GM13976 (cell line): ENCODE data around the gene BNIP3.

ENCODE experiments used
- DNase-seq: peaks from one replicate; pipeline ENCODE4 v3.0.0; 2012; ENCODE audit warnings: low spot score
- CTCF ChIP-seq: IDR thresholded peaks from 2 replicates; pipeline ENCODE4 v1.5.1; 2012; ENCODE audit warnings: borderline replicate concordance, mild to moderate bottlenecking; ENCODE audit not compliant: insufficient read depth; ENCODE audit errors: extremely low read depth, missing control alignments, control extremely low read depth
- in situ Hi-C: fragments of 300-500 bp; cut with MboI; formaldehyde crosslinking; loops from one replicate; pipeline ENCODE4 v1.12.0; 2022; ENCODE audit warnings: low sequenced_read_pairs, mixed read lengths, inconsistent platforms; ENCODE audit not compliant: unreplicated experiment

BNIP3 gene

DNA sequence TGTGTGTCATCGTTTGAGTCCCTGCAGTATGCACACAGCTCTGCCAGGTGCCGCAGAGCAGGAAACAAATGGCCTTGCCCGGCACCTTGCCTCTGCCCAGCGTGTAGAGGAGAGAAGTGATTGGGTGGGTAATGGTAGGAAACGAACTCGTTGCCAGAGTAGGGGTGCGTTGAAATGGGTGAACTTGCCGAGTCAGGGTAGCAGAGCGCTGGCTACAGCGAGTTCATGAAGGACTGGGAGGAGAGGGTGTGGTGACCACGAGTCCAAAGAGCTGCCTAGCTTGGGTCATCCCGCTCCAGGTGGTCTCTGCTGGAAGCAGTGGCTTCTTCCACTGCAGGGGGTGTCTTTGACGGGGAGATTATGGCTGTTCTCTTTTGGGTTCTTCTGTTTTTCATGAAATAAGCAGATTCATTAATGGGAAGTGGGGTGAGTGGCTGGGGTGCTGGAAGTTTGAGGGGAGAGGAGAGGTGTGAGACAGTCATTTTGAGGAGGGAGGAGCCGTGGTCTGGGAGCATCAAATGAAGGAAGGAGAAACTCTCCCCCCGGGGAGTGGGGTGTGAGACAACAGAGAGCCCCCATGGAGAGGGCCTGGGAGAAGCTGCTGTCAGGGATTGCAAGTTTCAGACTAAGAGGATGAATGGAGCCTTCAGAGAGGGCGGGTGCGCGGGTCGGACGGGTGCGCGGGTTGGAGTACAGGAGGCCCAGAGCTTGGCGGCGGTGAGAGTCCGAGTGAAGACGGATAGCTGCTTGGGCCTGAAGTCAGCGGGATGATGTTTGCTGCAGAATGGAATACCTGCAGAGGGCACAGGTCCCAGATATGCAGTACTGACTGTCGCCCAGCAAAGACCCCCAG is 54.8 kb downstream of the BNIP3 start:
- TF ChIP-seq CTCF = no peak
- no peak for DNase-seq
- in situ Hi-C loops = no loop called here

DNA sequence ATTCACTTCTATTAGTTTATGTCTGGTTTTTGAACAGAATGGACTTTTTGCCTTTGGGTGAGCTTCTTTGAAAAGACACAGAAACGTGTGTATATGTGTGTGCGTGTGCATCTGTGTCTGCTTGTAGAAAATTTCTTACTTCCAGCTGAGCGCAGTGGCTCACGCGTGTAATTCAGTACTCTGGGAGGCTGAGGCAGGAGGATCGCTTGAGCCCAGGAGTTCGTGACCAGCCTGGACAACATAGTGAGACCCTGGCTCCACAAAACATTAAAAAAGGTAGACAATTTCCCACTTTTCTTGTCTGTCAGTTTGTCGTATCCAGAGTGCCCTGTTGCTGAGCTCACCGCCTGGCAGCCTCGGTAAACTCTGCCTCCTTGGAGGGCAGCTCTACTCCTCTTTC is 55.5 kb downstream of the BNIP3 start:
- in situ Hi-C loops = no loop called here
- TF ChIP-seq CTCF = no peak
- DNase-seq = no peak

DNA sequence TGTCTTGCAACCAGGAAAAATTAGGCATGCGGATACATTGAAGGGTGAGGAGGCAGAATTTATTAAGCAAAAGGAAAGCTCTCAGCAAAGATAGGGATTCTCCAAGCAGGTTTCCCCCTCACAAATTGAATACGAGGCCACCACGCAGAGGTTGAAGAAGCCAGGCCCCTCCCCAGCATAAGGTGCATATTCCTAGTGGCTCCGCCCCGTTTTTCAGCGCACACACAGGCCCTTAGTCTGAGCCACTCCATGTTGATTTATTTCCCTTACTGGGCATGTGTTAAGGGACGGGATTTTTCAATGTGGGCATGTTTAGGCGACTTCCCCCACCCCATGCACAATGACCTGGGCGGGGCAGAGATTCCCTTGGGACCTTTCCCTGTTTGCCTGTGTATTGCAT is 56.0 kb downstream of the BNIP3 start:
- no peak for TF ChIP-seq CTCF
- in situ Hi-C loops = no loop called here
- no peak for DNase-seq

DNA sequence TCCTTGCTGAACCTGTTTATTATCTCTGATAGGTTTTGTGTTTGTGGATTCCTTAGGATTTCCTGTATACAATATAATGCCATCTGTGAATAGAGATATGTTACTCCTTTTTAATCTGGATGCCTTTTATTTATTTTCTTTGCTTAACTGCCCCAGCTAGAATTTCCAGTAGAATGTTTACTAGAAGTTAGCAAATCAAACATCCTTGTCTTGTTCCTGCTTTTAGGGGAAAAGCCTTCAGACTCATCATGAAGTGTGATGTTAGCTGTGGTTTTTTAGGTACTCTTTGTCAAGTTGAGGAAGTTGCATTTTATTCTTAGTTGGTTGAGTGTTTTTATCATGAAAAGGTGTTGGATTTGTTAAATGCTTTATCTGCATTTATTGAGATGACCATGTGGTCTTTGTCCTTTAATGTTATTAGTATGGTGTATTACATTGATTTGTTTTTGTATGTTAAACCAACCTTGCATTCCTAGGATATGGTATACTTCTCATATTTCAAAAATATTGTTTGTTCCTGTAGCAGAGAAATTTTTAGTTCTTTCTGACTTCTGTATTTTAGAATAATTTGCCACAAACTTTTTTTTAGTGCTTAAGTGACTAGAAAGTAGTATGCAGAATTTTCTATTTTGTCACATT is 56.6 kb downstream of the BNIP3 start:
- in situ Hi-C loops = no loop called here
- DNase-seq = no peak
- no peak for TF ChIP-seq CTCF

DNA sequence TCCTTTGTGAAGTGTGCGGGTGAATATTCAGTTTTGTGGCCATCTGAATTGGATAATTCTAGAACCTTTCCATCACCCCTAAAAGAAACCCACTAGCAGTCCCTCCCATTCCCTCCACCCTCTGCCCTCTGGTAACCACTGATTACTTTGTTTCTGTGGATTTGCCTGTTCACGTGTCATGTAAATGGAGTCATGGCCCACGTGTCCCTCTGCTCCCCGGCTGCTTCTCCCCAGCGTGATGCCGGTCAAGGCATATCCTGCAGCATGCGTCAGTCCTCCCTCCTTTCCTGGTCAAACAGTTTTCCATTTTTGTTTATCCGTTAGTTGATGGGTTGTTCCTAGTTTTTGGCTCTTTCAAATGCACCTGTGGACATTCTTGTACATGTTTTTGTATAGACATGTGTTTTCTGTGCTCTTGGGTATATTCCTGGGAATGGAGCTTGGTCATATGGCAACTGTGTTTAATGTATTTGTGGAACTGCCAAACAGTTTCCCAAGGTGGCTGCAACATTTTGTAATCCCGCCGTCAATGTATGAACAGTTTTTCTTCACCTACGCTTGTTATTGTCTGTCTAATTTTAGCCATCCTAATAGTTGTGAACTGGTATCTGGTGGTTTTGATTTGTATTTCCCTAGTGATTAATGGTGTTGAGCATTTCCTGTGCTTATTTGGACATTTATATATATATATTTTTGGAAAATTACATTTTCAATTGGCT is 58.5 kb downstream of the BNIP3 start:
- TF ChIP-seq CTCF = no peak
- in situ Hi-C loops = no loop called here
- no peak for DNase-seq

- peak; percentile 73 for DNase-seq
- TF ChIP-seq CTCF = no peak
- in situ Hi-C loops = no loop called here
Observed at GRCh38 chr10:131921184-131921583, 60.5 kb downstream of the BNIP3 start.
